Measurements from ENCODE around the gene ACSM4.

GRCh38 chr12:7369274-7369729 lies 65.4 kb downstream of the ACSM4 start:
- TF ChIP-seq CTCF (IDR thresholded peaks at IDR 0.05; ENCODE audit: poor library complexity) (no peak), EZH2phosphoT487 (IDR thresholded peaks at IDR 0.05; ENCODE audit: low read depth, severe bottlenecking, unreplicated experiment) (no peak), EZH2 (IDR thresholded peaks at IDR 0.05; ENCODE audit: borderline replicate concordance) (no peak)

Data from hepatocyte (in vitro differentiated cells).